Stimulated activated CD4-positive, alpha-beta T cell treated with anti-CD3 and anti-CD28 coated beads, Interleukin-1b, Interleukin-23, amount 100 ng/mL, for 1 hour (primary cell): Measurements from ENCODE around the gene FIBP.
"Not testable (repeated sequence)": the region's sequence is repeated elsewhere in the genome, so short reads cannot be mapped to it uniquely, and the experiment has no call there.

ENCODE experiments used
- DNase-seq, 2 donors: peaks; one replicate each; pipeline ENCODE4 v3.0.0-alpha.2; 2020; ENCODE audit warnings: low read depth in 2 of 2

The FIBP gene

GRCh38 chr11:65915101-65915820 is 27.0 kb upstream of the FIBP start:
- no peak for DNase-seq

- no peak for DNase-seq
These were observed 24.6 kb upstream of the FIBP start for GRCh38 chr11:65912845-65913244.

- DNase-seq, result no peak
These were observed 23.7 kb upstream of the FIBP start for GRCh38 chr11:65911682-65912568.

- DNase-seq, result no peak
These were observed 19.6 kb upstream of the FIBP start for GRCh38 chr11:65907878-65908277.

- DNase-seq, result no peak
These were observed 18.3 kb upstream of the FIBP start for GRCh38 chr11:65906602-65907001.

GRCh38 chr11:65903715-65904114 is 15.4 kb upstream of the FIBP start:
- DNase-seq, result no peak

GRCh38 chr11:65903068-65903481 is 14.8 kb upstream of the FIBP start:
- DNase-seq, result no peak

- no peak for DNase-seq
These were observed 12.6 kb upstream of the FIBP start for GRCh38 chr11:65900899-65901180.

GRCh38 chr11:65900125-65900898 is 12.0 kb upstream of the FIBP start, which contains the start of gene FOSL1:
Gene FOSL1 (minus strand): TSS chr11:65900388. CDS start chr11:65900339, 49 bp downstream.
- DNase-seq, result peak; percentile 77 to 87

GRCh38 chr11:65899356-65900124 is 11.3 kb upstream of the FIBP start:
- DNase-seq, result peak in 1 of 2 donors; percentile 62

GRCh38 chr11:65898656-65899355 is 10.5 kb upstream of the FIBP start:
- DNase-seq, result no peak

GRCh38 chr11:65897020-65897471 is 8.8 kb upstream of the FIBP start:
- no peak for DNase-seq

- DNase-seq, result no peak
These were observed 8.0 kb upstream of the FIBP start for GRCh38 chr11:65896034-65896999.

- DNase-seq, result no peak
These were observed 7.3 kb upstream of the FIBP start for GRCh38 chr11:65895482-65895981.

GRCh38 chr11:65894034-65894591 is 5.8 kb upstream of the FIBP start:
- no peak for DNase-seq

GRCh38 chr11:65892661-65893317 is 4.5 kb upstream of the FIBP start:
- DNase-seq, result no peak

- not testable (repeated sequence) for DNase-seq
These were observed 3.9 kb upstream of the FIBP start for GRCh38 chr11:65892137-65892540.
